Peyer's patch (tissue), 4 donors: ENCODE data around the gene TCEAL1.

Source experiments
- POLR2A ChIP-seq, 2 donors: fragments of 450-650 bp; IDR thresholded peaks; one replicate each; pipeline ENCODE4 v1.5.1; 2017; ENCODE audit warnings: antibody characterized with exemption in 2 of 2, mild to moderate bottlenecking in 2 of 2, moderate library complexity in 2 of 2
- TF ChIP-seq, protein P1 (sequence below), 6 experiments: fragments of 450-650 bp in 4 of 6; fragments of 200-600 bp in 2 of 6; sonication (generic) in 1 of 6; IDR thresholded peaks; one replicate each; pipeline ENCODE4 v1.5.1; 2017 to 2019; ENCODE audit warnings: antibody characterized with exemption in 6 of 6, mild to moderate bottlenecking in 3 of 6, moderate library complexity in 1 of 6

DNA sequence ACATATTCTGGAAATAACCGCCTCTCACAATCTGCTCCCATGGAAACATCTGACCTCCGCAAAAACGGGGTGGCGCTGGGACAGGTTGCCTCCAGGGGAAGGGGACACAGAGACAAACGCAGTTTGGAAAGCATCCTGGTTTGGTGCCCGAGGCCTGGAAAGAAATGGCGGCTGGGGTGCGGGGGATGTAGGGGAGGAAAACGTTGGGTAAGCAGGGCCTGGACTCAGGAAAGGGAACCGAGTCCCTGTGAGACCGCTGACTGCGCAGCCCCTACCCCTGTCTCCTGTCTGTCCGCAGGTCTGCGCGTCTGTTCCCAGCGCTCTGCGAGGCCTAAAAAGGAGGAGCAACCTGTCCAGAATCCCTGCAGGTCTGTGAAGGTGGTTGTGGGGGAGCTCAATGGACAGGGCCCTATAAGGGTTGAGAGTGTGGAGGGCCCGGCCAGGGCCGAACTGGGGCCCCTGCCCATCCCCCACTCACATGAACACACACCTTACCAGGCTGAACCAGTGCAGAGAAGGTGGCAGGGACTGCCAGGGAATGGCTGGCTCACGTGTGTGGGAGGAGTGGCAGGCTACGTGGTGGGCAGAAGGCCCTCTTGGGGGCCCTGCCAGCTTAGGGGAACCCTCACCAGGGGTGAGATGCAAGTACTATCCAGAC is 20.3 kb upstream of the TCEAL1 start:
- TF ChIP-seq, protein P1, sequence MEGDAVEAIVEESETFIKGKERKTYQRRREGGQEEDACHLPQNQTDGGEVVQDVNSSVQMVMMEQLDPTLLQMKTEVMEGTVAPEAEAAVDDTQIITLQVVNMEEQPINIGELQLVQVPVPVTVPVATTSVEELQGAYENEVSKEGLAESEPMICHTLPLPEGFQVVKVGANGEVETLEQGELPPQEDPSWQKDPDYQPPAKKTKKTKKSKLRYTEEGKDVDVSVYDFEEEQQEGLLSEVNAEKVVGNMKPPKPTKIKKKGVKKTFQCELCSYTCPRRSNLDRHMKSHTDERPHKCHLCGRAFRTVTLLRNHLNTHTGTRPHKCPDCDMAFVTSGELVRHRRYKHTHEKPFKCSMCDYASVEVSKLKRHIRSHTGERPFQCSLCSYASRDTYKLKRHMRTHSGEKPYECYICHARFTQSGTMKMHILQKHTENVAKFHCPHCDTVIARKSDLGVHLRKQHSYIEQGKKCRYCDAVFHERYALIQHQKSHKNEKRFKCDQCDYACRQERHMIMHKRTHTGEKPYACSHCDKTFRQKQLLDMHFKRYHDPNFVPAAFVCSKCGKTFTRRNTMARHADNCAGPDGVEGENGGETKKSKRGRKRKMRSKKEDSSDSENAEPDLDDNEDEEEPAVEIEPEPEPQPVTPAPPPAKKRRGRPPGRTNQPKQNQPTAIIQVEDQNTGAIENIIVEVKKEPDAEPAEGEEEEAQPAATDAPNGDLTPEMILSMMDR (IDR thresholded peaks at IDR 0.05), result no peak
- TF ChIP-seq POLR2A (IDR thresholded peaks at IDR 0.05), result no peak
